ENCODE data around the gene CSNK2B.

Gene CSNK2B

DNA sequence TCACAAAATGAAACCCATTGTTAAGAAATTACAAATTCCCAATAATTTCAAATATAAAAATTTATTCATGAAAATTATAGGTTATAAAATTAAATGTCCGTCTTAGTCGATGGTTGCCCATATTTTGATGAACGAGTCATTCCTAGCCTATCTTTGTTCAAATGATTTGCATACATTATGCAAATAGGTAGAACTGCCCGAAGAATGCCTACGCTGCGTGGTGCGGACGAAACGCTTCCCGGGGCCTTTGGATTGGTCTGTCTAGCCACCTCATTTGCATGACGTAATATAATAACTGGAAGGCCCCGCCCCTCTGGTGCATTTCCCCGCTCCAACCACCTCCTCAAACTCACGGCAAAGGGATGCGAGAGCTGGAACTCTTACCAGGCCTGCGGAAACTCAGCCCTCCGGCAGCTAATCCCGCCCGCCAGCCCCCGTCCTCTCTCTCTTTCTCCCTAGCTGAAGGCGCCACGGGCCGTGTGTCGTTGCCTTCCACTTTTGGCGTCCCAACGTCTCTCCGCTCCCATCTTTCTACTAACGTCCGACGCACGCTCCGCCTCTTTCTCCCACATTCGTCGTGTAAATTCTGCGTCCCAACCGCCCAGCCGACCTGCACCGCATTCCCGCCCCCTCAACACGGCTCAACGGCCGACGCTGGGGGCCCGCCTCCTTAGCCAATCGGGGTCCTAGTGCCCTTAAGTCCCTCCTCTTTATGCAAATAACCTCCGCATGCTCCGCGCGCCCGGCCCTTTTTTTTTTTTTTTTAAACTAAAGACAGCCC is 45.9 kb upstream of the CSNK2B start (continued):
- TF ChIP-seq ZBTB21 (tag by site-specific recombination; IDR thresholded peaks at IDR 0.05) (peak; percentile 95), ZNF18 (tag by site-specific recombination; IDR thresholded peaks at IDR 0.05) (no peak), ZNF266 (tag by site-specific recombination; IDR thresholded peaks at IDR 0.05; ENCODE audit: low read depth) (no peak), EGR2 (tag by site-specific recombination; IDR thresholded peaks at IDR 0.05; ENCODE audit: low read depth) (peak; percentile 89), ZNF114 (tag by site-specific recombination; IDR thresholded peaks at IDR 0.05) (no peak), ZNF785 (tag by site-specific recombination; IDR thresholded peaks at IDR 0.05) (0 out of 2 replicates have a peak, but pooled peaks have one; percentile 39), GLIS1 (tag by site-specific recombination; IDR thresholded peaks at IDR 0.05) (peak; percentile 75), YY1 (tag by site-specific recombination; IDR thresholded peaks at IDR 0.05) (peak; percentile 28; the same call in 1 of the 2 replicates), ZNF214 (tag by site-specific recombination; IDR thresholded peaks at IDR 0.05; ENCODE audit: borderline replicate concordance) (no peak), ZSCAN5A (tag by site-specific recombination; IDR thresholded peaks at IDR 0.05) (no peak), SP7 (tag by site-specific recombination; IDR thresholded peaks at IDR 0.05) (peak; percentile 62), ZBTB49 (tag by site-specific recombination; IDR thresholded peaks at IDR 0.05; ENCODE audit: low read depth) (no peak), RBAK (tag by site-specific recombination; IDR thresholded peaks at IDR 0.05) (no peak), ZNF16 (tag by site-specific recombination; IDR thresholded peaks at IDR 0.05; ENCODE audit: low read depth) (no peak), ZBTB8A (tag by site-specific recombination; IDR thresholded peaks at IDR 0.05) (peak; percentile 56), ZNF677 (tag by site-specific recombination; IDR thresholded peaks at IDR 0.05) (no peak), ZNF202 (tag by site-specific recombination; IDR thresholded peaks at IDR 0.05; ENCODE audit: borderline replicate concordance) (no peak), ZNF792 (tag by site-specific recombination; IDR thresholded peaks at IDR 0.05) (no peak), ZNF776 (tag by site-specific recombination; IDR thresholded peaks at IDR 0.05; ENCODE audit: borderline replicate concordance) (no peak), ZBTB26 (tag by site-specific recombination; optimal IDR thresholded peaks at IDR 0.05) (no peak), SP3 (tag by site-specific recombination; IDR thresholded peaks at IDR 0.05) (peak; percentile 93), ZNF280D (tag by site-specific recombination; IDR thresholded peaks at IDR 0.05) (no peak), ZNF561 (tag by site-specific recombination; IDR thresholded peaks at IDR 0.05; ENCODE audit: borderline replicate concordance) (no peak), ZNF324 (tag by site-specific recombination; IDR thresholded peaks at IDR 0.05) (peak; percentile 90)
- TF ChIP-seq, protein P1, sequence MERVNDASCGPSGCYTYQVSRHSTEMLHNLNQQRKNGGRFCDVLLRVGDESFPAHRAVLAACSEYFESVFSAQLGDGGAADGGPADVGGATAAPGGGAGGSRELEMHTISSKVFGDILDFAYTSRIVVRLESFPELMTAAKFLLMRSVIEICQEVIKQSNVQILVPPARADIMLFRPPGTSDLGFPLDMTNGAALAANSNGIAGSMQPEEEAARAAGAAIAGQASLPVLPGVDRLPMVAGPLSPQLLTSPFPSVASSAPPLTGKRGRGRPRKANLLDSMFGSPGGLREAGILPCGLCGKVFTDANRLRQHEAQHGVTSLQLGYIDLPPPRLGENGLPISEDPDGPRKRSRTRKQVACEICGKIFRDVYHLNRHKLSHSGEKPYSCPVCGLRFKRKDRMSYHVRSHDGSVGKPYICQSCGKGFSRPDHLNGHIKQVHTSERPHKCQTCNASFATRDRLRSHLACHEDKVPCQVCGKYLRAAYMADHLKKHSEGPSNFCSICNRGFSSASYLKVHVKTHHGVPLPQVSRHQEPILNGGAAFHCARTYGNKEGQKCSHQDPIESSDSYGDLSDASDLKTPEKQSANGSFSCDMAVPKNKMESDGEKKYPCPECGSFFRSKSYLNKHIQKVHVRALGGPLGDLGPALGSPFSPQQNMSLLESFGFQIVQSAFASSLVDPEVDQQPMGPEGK (tag by site-specific recombination; IDR thresholded peaks at IDR 0.05), result peak; percentile 90
- TF ChIP-seq, protein P2, sequence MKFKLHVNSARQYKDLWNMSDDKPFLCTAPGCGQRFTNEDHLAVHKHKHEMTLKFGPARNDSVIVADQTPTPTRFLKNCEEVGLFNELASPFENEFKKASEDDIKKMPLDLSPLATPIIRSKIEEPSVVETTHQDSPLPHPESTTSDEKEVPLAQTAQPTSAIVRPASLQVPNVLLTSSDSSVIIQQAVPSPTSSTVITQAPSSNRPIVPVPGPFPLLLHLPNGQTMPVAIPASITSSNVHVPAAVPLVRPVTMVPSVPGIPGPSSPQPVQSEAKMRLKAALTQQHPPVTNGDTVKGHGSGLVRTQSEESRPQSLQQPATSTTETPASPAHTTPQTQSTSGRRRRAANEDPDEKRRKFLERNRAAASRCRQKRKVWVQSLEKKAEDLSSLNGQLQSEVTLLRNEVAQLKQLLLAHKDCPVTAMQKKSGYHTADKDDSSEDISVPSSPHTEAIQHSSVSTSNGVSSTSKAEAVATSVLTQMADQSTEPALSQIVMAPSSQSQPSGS (tag by site-specific recombination; IDR thresholded peaks at IDR 0.05; ENCODE audit: low read depth), result peak; percentile 99
